CD4-positive, alpha-beta T cell treated with Interleukin-4 for 4 hours (primary cell): ENCODE measurements around the gene TOMM22.
"Not testable (repeated sequence)": the region's sequence is repeated elsewhere in the genome, so short reads cannot be mapped to it uniquely, and the experiment has no call there.

Source experiments
- DNase-seq: peaks from one replicate; pipeline ENCODE4 v3.0.0-alpha.2; 2020

Gene TOMM22

DNA sequence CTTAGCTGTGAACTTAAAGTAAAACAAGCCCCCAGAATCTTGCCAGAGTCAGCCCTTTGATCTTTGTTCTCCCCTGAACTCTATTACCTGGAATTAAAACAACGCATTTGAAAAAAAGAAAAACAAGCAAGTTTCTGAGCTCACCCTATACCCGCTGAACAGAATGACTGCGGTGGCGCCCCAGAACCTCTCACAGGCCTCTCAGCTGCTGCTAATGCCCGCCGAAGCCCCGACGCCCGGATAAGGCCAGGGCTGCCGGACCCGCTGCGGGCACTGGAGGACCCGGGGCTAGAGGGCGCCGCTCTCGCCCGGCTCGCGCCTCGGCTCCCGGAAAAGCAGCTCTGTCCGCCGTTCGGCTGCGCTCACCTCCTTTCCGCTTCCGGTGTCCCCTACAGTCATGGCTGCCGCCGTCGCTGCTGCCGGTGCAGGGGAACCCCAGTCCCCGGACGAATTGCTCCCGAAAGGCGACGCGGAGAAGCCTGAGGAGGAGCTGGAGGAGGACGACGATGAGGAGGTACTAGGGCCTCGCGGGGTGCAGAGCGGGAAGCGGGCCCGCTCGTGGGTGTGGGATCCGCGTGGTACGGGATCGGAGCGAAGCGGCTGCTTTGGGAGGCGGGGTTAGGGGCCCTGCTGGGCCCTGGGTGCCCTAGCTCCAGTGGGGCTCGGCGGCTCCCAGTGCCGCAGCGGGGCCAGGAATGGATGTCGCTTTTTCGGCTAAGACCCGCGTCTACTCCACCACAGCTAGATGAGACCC is at the start of gene TOMM22:
Gene TOMM22 (plus strand): TSS at position 376 of the 754 bp plus-strand sequence. CDS start 22 bp downstream, at position 398.
- peak; percentile 84 for DNase-seq

DNA sequence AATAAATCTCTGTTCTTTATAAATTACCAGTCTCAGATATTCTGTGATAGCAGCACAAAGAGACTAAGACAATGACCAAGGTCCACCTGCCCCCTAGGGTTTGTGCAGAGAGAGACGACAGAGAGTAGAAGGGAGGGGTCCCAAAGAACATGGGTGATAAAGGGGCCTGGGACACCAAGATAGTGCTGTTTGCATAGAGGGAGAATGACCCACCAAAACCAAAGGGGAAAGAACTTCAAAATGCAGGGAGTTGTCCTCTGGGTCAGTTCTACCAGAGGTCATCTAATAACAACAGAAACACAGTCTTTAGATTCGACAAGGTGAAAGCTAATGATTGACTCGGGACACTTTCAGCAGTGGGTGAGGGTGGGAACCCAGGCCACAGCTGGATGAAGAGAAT is 49.2 kb upstream of the TOMM22 start:
- no peak for DNase-seq

DNA sequence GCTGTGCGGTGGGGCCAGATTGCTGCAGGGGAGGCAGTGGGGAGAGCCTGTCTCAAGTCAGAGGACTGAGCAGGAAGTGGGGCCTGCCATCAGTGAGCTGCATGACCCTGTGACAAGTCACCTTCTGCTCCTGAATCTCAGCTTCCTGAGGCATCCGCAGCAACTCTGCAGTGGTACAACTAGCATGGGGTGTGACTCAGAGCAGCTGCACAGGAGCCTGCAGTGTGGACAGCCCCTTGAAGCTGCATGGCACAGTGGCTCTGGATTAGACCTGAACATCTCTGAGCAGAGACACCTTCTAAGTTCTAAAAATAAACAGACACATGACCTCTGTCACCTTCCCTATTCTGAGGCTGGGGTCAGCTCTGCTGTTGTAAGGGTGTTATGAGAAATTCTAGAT is 43.5 kb upstream of the TOMM22 start:
- DNase-seq, result no peak

DNA sequence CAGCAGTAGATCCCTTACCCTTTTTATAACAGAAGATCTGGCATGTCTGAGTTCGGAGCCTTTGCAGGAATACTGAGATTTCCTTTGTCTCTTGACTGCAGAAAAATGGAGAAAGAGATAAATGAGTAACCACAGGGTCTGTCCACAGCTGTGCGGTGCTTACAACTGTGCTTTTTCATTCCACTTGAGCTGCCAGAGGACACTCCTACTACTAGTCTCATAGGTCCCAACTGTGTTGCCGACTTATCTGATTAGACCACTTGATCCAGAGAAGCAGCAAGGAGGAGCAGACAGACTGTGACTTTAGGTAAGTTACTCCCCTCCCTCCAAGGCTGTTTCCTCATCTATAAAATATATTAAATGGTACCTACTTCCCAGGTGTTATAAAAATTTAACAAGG is 43.0 kb upstream of the TOMM22 start:
- DNase-seq, result no peak

DNA sequence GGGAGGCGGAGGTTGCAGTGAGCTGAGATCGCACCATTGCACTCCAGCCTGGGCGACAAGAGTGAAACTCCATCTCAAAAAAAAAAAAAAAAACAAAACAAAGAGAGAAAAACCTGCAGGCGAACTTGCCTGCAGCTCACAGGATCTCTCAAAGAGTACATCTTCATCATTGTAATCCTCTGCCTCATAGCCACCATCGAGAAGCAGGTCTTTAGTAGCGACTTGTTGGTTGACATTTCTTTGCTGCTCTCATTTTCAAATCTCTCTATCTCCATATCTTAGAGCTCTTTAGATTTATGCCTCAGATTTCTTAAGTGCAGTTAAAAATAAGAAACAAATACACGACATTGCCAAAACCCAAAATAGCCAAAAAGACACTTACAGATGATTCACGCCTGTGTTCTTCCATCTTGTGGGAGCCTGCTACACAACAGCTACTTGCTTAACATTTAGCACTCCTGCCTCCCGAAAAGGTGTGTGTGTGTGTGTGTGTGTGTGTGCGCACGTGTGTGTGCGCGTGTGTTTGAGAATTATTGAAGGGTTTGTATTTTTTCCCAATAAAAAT is 40.2 kb upstream of the TOMM22 start:
- DNase-seq, result no peak

DNA sequence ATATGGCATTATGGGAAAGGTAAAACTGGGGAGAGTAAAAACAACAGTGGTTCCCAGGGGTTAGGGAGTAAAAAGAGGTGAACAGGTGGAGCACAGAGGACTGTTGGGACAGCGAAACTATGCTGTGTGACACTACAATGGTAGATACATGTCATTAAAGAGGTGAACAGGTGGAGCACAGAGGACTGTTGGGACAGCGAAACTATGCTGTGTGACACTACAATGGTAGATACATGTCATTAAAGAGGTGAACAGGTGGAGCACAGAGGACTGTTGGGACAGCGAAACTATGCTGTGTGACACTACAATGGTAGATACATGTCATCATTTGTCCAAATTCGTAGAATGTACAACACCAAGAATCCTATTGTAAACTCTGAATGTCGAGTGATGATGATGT is 37.5 kb upstream of the TOMM22 start:
- DNase-seq, result not testable (repeated sequence)

DNA sequence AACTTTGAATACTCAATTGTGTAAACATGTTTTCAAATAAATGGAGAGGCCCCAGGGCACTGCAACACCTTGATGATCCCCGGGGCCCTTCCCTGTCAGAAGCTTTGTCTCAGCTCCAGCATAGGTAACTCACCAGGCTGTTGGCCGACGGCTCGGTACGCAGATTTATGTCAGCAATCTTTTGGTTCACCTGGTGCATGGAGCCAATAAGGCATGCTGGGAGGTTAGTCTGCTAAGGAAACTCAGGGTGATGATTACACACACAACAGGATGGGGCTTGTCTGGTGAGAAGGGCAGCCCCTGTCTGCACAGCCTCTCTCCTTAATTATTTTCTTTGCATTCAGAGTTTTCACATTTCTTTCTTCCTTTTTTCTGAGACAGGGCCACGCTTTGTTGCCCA is 36.3 kb upstream of the TOMM22 start:
- no peak for DNase-seq

DNA sequence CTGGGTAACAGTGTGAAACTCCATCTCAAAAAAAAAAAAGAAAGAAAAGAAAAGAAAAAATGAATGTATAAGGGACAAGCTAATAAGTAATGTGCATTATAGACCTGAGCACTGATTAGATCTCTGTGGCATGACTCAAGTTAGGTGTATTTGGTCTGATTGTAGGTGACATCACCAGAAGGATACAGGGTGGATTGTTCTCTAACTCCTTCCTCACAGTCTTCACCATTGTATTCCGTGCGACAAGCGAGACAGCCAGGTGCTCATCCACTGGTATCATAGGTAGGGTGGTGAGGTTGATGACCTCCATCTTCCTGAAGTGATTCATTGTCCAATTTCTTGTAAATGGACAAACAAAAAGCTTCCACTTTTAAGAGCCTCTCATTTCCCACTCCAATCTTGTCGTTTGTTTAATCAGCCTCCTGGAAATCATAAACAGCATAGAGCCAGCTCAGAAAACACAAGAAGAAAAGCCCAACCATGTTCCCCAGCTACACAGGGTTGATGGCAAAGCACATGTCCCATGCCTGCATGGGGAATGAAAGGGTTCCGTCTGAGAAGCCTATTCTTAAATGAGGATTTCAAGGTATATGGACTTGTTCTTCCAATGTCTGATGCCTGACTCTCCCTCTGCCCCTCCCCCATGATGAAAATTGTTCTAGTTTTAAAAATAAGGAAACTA is 31.8 kb upstream of the TOMM22 start:
- DNase-seq, result no peak

DNA sequence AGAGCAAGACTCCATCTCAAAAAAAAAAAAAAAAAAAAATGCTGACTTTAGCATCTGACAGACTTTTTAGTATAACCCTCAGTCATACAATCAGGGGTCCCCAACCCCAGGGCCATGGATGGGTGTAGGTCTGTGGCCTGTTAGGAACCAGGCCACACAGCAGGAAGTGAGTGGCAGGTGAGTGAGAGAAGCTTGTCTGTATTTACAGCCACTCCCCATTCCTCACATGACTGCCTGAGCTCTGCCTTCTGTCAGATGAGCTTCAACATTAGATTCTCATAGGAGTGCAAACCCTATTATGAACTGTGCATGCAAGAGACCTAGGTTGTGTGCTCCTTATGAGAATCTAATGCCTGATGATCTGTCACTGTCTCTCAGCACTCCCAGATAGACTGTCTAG is 28.9 kb upstream of the TOMM22 start:
- DNase-seq, result no peak

DNA sequence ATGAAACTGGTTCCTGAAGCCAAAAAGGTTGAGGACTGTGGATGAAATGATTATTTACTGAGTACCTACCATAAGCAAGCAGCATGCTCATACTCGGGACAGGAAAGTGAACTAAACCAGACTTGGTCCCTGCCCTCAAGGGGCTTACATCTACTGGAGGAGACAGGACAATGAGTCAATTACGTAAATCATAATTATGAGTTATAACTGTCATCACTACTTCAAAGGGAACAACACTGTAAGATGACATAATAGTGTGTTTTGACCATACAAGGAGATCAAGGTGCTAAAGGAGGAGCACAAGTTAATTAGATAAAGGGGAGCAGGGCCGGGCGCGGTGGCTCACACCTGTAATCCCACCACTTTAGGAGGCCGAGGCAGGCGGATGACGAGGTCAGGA is 28.0 kb upstream of the TOMM22 start:
- no peak for DNase-seq

DNA sequence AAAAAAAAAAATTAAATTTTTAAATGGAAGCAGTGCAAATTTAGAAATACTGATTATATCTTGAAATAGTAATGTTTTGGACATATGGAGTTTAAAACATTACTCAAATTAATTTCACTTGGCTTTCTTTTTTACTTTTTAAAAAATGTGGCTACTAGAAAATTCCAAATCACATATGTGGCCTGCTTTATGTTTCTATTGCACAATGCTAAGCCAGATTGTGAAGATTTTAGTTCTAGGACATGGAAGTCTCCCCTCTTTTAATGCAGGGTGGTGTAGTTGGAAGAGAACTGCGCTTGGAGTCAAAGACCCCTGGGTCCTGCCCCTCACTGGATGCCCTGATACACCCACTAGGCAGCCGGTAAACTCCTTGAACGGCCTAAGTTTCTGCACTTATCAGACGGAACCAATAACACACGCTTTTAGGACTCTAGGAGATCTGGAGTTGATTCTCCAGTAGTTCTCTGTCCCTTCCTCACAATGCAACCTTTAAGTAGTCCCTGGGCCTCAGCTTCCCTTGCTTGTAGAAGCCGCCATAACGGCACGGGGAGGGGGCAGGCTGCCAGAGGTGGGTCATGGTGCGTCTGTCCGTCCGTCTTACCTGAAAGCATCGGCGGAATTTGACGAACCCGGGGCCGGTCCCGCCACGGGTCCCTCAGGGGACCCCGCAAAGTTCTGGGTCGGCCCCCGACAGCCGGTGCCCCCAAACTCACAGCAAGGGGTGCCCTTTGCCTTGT is 26.1 kb upstream of the TOMM22 start:
- no peak for DNase-seq

DNA sequence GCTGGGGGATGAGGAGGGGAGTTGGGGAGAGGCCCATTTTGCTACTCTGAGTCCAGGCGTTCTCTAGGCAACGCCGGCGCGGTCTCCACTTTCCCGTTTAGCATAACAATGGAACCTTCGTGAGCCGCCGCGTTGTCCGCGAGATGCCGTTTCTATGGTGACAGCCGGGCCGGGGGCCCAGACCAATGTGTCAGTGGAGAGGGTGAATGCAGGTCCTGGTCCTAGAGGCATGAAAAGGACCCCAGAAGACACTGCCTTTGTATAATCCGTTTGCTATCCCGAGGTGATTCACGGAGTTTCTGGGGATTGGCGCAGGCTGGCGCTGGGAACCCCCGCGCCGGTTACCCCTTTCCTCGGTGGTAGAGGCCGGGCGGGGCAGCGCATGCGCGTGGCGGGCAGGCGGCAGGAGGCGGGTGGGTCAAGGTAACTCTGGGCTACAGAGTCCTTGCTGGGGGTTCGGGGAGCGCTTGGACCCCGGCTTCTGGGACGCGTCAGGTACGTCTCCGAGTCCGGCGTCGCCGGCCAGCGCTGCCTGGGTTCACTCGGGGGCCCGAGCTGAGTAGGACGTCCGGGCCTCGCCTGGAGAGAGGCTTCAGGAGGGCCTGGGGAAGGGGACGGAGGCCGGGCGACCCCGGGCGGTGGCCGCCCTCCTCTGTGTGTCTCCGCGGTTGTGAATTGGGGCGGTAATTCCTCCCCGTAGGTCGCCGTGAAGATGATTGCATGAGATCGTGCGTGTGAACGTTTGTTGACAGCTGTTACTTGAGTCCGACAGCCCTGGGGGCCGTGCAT is 25.3 kb upstream of the TOMM22 start, which contains the start of the genes CBY1 and FAM227A:
Gene CBY1 (plus strand): TSS at position 383 of the 789 bp plus-strand sequence. CDS start 11,417 bp downstream, outside the sequence.
Gene FAM227A (minus strand): TSS at position 137 of the 789 bp plus-strand sequence. CDS start 6,224 bp downstream, outside the sequence.
- peak; percentile 85 for DNase-seq

DNA sequence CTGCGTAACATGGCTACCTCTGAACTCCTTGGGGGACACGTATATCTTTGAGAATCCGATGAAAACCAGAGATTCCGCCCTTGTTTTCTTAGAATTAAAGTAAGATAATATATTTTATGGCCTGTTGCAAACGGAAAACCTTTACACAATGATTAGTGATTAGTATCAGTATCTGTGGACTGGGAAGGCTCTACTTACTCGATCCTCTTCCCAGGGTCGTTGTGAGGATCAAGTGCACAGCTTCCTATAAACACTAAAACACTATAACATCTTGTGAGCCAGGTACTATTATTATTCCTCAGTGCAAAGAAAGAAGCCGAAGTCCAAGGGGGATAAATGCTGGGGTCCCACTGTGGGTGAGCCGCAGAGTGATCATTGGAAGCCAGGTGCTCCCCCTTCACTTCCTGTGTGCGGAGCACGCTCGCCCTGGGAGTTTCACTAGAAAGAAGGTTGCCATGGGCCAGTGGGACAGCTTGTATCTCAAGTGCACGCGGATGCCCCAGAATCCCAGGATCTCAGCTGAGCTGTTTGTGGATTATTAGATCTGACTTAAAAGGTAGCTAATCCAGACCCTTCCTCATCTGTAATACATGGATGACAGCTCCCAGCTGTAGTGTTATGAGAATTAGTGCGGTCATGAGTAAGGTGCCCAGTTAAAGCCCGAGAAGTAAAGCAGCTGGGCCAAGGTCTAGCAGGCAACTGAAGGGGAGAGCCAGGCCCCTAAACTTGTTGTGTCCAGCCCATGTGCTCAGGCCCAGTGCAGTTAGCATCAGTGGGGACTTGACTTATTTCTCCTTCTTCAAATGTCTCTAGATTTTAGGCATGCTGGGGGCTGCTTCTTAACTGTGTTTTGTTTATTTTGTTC is 24.5 kb upstream of the TOMM22 start:
- DNase-seq, result peak; percentile 27

DNA sequence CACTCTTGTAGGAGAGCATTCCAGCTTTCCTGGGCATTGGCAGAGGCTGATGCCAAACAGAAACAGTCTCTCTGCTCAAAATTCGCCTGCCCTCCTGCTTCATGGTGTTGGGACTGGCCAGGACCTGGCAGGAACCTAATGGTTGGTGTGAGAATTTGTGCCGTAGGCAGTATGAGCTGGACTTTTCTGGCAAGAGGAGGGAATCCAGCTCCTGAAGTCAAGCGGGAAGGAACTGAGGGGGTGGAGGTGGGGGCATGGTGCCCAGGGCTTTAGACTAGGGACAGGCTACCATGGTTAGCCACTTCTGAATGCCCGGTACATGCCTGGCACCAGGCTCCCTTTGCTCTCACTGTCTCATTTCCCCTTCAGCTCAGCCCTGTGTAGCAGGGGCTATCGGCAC is 6.9 kb upstream of the TOMM22 start:
- DNase-seq, result no peak

DNA sequence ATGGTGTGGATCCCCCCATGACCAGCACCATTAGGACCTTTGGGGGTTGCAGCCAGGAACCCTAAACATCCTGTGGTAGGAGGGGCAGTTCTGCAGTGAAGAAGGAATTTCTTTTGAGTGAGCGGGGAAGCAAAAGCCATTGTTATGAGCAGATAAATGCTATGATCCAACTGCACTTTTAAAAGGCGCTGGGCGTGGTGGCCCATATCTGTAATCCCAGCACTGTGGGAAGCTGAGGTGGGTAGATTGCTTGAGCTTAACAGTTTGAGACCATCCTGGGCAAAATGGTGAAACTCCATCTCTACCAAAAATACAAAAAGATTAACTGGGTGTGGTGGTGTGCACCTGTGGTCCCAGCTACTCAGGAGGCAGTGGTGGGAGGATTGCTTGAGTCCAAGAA is 5.9 kb upstream of the TOMM22 start:
- no peak for DNase-seq

DNA sequence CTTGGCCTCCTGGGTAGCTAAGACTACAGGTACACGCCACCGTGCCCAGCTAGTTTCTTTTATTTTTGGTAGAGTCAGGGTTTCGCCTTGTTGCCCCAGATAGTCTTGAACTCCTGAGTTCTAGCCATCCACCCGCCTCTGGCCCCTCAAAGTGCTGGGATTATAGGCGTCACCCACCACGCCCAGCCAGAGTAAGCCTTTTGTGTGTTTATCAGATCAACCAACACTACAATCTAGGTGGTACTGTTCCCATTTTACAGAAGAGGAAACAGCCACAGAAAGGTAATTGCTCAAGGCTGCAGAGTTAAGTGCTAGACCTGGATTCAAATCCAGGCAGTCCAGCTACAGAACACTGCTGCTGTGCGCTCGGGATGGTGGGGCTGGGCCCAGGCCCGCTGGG is 3.1 kb downstream of the TOMM22 start:
- DNase-seq, result no peak

DNA sequence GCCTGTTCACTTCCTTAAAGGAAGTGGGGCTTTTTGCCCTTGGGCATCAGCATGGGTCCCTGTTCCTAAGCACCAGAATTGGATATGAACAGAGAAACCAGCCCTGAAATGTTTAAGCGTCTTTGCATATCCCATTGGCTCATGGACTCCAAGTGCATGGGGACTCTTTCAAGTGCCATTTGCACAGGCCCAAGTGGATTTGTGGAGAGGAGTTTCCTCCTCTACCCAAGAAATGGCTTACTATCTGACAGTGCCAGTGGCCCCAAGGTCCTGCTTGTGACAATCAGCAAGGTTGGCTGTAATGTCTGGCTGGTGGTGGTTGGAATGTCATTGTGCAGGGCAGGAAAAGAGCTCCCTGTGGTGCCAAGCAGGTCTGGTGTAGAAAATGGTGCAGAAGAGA is 4.0 kb downstream of the TOMM22 start:
- DNase-seq, result no peak

DNA sequence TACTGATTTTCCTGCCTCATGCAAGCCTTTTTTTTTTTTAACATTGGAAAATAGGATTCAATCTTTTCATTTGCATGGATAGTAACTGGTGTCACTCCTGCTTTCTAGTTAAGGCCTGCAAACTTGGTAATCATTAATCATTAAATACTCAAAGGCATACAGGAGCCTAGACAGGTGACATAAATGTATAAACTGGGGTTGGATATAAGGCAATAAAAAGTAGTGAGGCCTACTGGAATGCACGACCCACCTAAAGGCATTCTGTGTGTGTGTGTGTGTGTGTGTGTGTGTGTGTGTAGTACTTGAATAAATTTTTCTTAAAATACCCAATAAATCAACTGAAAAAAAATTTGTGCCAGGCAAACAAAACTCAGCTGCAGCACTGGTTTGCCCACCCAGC is 7.9 kb downstream of the TOMM22 start:
- no peak for DNase-seq

DNA sequence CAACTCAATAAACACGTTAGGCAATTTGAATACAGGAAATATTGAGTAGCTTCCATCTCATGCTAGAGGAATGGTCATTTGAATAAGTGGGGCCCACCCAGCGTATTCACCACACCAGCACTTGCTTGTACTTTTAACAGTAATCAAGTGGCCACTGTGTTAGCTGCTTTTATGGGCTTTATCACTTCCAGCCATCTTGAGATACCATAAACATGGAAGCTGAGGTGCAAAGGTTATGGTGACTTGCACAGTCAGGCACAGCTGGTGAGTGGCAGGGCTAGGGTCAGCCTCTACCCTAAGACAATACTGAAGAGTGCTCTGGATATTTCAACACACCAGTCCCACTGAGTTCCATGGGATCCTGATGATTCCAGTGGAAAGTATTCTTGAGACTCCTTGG is 12.3 kb downstream of the TOMM22 start:
- DNase-seq, result no peak

DNA sequence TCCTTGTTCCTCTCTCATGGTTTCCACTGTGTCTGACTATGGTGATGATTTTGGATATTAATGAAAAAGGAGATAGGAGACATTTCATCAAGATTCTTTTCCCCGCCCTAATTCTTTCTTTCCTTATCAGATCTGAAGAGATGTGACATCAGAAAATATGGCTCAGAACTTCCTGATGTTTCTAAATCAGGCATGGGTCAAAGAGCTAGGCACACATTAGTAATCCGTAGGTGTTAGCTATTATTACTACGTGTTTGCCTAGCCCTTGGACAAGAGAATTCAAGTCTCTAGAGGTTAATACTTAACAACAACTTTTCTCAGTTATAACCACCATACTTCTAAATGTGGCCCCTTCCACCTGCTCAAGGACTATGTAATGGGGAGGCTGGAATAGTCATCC is 13.2 kb downstream of the TOMM22 start:
- no peak for DNase-seq
